Measurements from ENCODE around the gene SGSM1. TPM values are rescaled to one million over a fixed set of nuclear protein-coding genes. Genes with fewer than 3 reads are reported as not detected.
A peak's percentile ranks its signal among the peaks of the same experiment; 100 is the strongest.

The SGSM1 gene
- total and polyA plus RNA-seq, 8 donors = 0.68 to 4.7 (median 2.5) TPM

- Histone ChIP-seq H3K27ac (no peak overlapping the region), H3K4me3 (no peak overlapping the region), H3K9me3 (no peaks in the 10 kb centered on the region), H3K27me3 (peaks cover 0 to 4% (median 0%) of the 10 kb centered on the region in 3 donors), H3K4me1 (peaks cover 0 to 6% (median 0%) of the 10 kb centered on the region in 4 donors), H3K36me3 (no peaks in the 10 kb centered on the region)
- no peak for DNase-seq
- intact Hi-C loops (cut with DNase I; ENCODE audit: low total_unique reads) = loop anchor here (5.0 kb wide), 1 partner anchor 116 kb away; no protein-coding TSS in a partner anchor
- TF ChIP-seq POLR2AphosphoS5 (IDR thresholded peaks at IDR 0.05) (no peak), POLR2A (IDR thresholded peaks at IDR 0.05) (no peak), EP300 (IDR thresholded peaks at IDR 0.05) (no peak)
- TF ChIP-seq, protein P1, sequence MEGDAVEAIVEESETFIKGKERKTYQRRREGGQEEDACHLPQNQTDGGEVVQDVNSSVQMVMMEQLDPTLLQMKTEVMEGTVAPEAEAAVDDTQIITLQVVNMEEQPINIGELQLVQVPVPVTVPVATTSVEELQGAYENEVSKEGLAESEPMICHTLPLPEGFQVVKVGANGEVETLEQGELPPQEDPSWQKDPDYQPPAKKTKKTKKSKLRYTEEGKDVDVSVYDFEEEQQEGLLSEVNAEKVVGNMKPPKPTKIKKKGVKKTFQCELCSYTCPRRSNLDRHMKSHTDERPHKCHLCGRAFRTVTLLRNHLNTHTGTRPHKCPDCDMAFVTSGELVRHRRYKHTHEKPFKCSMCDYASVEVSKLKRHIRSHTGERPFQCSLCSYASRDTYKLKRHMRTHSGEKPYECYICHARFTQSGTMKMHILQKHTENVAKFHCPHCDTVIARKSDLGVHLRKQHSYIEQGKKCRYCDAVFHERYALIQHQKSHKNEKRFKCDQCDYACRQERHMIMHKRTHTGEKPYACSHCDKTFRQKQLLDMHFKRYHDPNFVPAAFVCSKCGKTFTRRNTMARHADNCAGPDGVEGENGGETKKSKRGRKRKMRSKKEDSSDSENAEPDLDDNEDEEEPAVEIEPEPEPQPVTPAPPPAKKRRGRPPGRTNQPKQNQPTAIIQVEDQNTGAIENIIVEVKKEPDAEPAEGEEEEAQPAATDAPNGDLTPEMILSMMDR (IDR thresholded peaks at IDR 0.05) = no peak
Observed at GRCh38 chr22:24935771-24936483, 129.9 kb downstream of the SGSM1 start.

DNA sequence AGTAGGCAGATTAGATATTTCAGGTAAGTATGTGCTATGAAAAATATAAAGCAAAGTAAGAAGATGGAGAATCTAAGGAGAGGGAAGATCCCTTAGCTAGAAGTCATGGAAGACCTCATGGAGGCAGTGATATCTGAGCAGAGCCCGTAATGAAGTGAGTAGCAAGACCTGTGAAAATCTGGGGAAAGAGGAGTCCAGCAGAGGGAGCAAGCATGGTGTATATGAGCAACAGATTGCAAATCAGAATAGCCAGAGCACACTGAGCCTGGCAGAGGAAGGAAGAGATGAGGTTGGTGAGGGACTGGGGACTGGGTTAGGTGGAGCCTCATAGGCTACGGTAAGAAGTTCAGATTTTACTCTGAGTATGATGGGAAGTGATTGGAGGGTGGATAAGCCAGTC lies 131.1 kb downstream of the SGSM1 start:
- Histone ChIP-seq H3K36me3 (no peaks in the 10 kb centered on the region), H3K4me1 (peaks cover 0 to 6% (median 0%) of the 10 kb centered on the region in 4 donors), H3K27ac (no peak overlapping the region), H3K27me3 (peaks cover 0 to 4% (median 0%) of the 10 kb centered on the region in 3 donors), H3K4me3 (no peak overlapping the region), H3K9me3 (no peaks in the 10 kb centered on the region)
- DNase-seq = peak in 1 of 2 donors; percentile 51
- no peak for TF ChIP-seq EP300 (IDR thresholded peaks at IDR 0.05)
- TF ChIP-seq, protein P1 (IDR thresholded peaks at IDR 0.05) = peak in 2 of 7 experiments; percentile 26 to 30
- WGBS, 5 donors = 18 to 33% (median 21%) methylated on average over 2 of the region's 2 CpGs
- intact Hi-C loops (cut with DNase I; ENCODE audit: low total_unique reads) = loop anchor here (5.0 kb wide), 1 partner anchor 115 kb away; no protein-coding TSS in a partner anchor

- intact Hi-C loops (cut with DNase I; ENCODE audit: low total_unique reads) = loop anchor here (5.0 kb wide), 1 partner anchor 113 kb away; no protein-coding TSS in a partner anchor
- peaks cover 0 to 6% (median 0%) of the 10 kb centered on the region in 4 donors for H3K4me1 ChIP-seq
- peaks cover 0 to 4% (median 0%) of the 10 kb centered on the region in 3 donors for H3K27me3 ChIP-seq
- DNase-seq = peak in 1 of 2 donors; percentile 70
- no peaks in the 10 kb centered on the region for H3K9me3 ChIP-seq
- no peak for TF ChIP-seq POLR2AphosphoS5 (IDR thresholded peaks at IDR 0.05)
- TF ChIP-seq, protein P1 (IDR thresholded peaks at IDR 0.05) = peak in 5 of 7 experiments; percentile 41 to 65 (median 60)
- no peaks in the 10 kb centered on the region for H3K36me3 ChIP-seq
- no peak overlapping the region for H3K4me3 ChIP-seq
- H3K27ac ChIP-seq = no peak overlapping the region
- WGBS, 5 donors = 12 to 18% (median 17%) methylated on average over 10 to 11 of the region's 11 CpGs
Observed at GRCh38 chr22:24938741-24939341, 132.8 kb downstream of the SGSM1 start.

DNA sequence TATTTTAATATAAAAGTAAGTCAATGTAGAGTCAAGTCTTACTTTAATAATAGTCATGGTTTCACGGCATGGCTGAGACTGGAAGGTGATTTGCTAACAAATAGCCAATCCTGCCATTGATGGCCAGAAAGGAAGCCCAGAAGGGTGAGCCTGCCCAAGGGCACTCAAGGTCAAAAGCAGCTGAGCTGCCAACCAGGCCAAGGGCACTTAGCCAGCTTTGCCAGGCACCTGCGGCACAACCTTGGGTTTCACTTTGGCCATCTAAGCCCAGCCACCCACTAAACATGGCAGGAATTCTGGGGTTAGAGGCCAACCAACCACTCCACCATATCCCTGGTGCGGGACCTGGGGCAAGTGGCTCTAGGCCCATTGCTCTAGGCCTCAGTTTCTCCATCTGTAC lies 136.3 kb downstream of the SGSM1 start:
- Histone ChIP-seq H3K9me3 (no peaks in the 10 kb centered on the region), H3K4me3 (no peak overlapping the region), H3K4me1 (peaks cover 0 to 17% (median 4%) of the 10 kb centered on the region in 4 donors), H3K36me3 (no peaks in the 10 kb centered on the region), H3K27me3 (peaks cover 0 to 27% (median 0%) of the 10 kb centered on the region in 3 donors), H3K27ac (peak overlapping the region in 4 of 5 donors; percentile 32 to 73 (median 62))
- intact Hi-C loops (cut with DNase I; ENCODE audit: low total_unique reads) = no loop called here
- DNase-seq = peak in 1 of 2 donors; percentile 53
- 59 to 83% (median 76%) methylated on average over 3 of the region's 3 CpGs for WGBS, 5 donors
- TF ChIP-seq, protein P1 (IDR thresholded peaks at IDR 0.05) = no peak
- TF ChIP-seq EP300 (IDR thresholded peaks at IDR 0.05) = no peak
- TF ChIP-seq POLR2AphosphoS5 (IDR thresholded peaks at IDR 0.05) = no peak
- no peak for TF ChIP-seq POLR2A (IDR thresholded peaks at IDR 0.05)
